Right renal pelvis (tissue), 4 donors: ENCODE measurements around the gene CCNG2. TPM values are rescaled to one million over a fixed set of nuclear protein-coding genes. Genes with fewer than 3 reads are reported as not detected.

Experiments used
- DNase-seq, 4 donors: peaks; one replicate each; pipeline ENCODE4 v3.0.0-alpha.2; 2013; ENCODE audit warnings: low read depth in 4 of 4, low spot score in 3 of 4, missing footprints in 1 of 4
- polyA plus RNA-seq, 4 donors: library from polyadenylated mRNA; unstranded; fragments of 120-200 nt; gene quantifications; one replicate each; pipeline ENCODE4 v1.2.1, GENCODE V29; 2013; ENCODE audit not compliant: insufficient read length in 4 of 4

CCNG2 gene
- polyA plus RNA-seq, 4 donors = 129 to 166 (median 156) TPM

DNA sequence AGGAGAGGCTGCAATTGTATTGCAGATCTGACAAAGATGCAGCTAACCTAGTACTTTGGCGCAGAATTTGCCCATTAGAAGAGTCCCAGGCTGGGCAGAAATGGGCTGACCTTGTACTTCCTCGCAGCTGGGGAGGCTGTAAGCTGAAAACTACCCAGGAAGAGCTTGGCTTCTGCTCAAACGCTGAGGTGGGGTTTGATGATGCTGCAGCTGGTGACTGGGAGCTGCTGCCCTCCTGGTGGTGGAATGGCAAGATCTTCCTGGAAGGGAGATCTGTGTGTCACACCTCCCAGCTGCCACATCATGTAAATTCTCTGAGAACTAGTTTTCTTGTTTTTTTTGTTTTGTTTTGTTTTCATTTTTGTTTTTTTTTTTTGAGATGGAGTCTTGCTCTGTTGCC lies 17.4 kb downstream of the CCNG2 start:
- no peak for DNase-seq

DNA sequence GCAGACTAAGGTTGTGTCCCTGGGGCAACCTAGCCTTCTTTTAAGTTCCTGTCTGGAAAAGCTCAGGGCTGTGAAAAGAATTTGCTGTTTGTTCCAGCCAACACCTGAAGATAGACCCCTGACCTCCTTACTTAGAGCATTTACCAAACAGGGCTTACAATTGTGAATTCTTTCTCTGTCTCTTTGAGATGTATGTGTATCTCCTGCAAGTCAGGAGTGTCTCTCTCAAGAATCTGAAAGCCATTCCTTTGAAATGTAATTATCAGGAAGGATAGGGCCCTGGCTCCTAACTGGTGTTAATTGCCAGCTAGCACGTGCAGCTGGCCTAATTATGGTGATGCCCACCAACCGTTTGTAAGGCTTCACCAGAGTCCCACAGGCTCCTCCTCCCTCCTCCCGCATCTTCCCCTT lies 18.2 kb downstream of the CCNG2 start:
- DNase-seq = no peak

- no peak for DNase-seq
These were observed 19.6 kb downstream of the CCNG2 start for GRCh38 chr4:77176640-77177039.

- DNase-seq = peak in 1 of 4 donors; percentile 39
These were observed 20.2 kb downstream of the CCNG2 start for GRCh38 chr4:77177199-77177598.

DNA sequence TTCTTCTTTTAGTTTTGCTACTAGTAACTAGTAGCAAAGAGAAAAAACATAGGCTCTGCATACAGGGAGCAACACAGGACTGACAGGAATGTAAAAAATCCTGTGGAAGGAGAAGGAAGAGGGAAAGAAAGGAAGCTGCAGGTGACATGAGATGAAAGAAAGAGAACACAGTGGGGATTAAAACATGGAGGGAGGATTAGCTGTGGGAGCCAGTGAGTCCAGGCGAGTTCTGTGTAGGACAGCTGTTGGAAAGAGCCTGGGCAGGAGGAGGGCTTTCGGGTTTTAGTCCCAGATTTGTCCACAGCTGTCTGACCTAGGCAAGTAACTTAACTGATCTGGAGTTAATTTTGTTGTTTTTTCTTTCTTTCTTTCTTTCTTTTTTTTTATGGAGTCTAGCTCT lies 21.6 kb downstream of the CCNG2 start:
- no peak for DNase-seq

DNA sequence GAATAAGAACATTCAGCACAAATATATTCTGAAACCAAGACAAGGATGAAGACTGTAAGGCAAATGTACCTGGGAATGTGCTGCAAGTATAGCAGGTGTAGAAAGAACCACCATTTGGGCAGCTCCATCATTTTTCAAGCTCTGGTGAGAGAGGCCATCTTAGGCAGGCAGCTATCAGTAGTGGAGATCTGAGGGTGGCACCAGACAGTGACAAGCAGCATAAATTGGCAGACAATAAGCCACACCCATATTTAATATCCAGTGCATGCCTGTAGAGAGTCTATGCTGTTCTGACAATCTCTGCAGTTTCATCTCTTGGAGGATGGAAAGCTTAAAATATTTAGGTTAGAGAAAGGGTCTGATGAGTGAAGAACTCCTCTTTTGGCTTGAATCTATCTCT lies 22.5 kb downstream of the CCNG2 start:
- DNase-seq = no peak

- DNase-seq = no peak
These were observed 24.7 kb downstream of the CCNG2 start for GRCh38 chr4:77181720-77182119.

DNA sequence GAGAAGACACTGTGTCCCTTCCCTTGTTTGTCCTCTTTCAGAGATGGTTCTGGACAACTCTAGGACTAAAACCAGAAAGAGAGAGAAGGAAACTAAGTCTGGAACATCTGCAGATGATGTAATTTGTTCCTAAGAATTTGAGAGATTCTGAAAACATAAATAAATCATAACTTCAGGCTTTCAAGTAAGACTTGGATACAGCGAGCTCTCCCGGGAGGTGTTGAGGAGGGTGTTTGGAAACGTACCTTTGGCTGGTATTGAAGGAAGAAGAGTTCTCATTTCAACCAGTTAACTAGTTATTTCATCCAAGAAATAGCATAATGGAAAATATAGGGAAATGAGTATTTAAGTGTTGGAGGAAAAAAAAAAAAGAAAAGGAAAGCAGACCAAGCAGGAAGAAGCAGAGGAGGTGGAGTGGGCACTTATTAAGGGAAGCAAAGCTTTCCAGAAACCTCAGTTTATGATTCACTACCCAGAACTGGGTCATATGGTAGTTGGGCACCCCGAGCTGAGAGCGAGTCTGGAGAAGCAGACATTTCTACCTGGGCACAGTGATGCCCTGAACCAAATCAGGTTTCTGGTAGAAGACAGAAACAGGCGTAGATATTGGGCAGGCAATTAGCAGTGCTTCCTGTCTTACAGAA lies 26.9 kb downstream of the CCNG2 start:
- DNase-seq = no peak

DNA sequence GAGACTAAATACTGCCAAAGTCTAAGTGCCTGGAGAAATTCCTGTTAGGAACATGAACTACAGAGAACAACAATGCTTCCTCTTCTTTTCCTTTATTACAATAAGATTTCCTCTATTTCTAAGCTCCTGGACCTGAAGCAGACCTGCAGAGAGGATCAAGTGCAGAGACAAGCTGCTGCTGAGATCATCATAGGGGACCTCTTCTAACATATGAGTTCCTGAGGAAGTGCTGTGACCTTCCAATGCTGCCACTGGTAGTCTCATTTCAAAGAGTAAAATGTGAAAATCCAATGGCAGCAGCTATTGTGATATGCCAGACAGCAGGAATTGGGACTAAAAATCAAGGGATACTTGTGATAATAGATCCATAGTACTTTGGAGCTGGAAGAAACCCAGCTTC lies 28.0 kb downstream of the CCNG2 start:
- no peak for DNase-seq

DNA sequence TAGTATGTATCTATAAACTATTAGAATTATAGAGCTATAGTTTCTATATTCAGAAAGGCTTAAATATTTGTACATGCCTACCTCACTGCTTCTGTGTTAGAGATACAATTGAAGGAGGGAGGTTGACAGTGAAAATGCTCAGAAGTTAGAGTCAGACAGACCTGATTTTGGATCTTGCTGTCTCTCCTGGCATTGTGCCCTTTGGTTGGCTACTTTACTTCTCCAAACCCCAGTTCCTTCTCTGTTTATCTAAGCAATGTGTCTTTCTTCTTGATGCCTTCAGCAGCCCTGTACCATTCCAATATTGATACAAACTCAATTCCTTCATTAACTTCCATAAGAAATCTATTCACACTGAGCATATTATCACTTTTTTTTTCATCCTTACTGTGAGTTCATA lies 28.7 kb downstream of the CCNG2 start:
- DNase-seq = no peak

- no peak for DNase-seq
These were observed 30.3 kb downstream of the CCNG2 start for GRCh38 chr4:77187322-77187721.

- DNase-seq = no peak
These were observed 31.7 kb downstream of the CCNG2 start for GRCh38 chr4:77188498-77189220.

DNA sequence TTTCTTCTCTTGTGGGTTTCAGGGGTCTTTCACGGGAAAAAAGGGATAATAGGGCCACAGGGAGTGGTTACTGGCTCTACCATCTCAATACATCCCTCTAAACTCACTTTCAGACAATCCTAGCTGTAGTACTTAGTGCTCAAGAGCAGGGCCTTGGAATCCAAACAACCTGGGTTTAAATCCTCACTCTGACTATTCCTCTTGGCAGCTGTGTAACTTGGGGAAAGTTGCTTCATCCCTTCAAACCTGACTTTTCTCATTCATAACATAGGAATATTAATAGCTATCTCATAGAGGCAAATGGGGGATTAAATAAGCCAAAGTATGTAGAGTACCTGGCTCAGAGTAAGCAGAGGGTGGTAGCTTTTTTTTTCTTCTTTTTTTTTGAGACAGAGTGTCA lies 32.4 kb downstream of the CCNG2 start:
- DNase-seq = no peak

GRCh38 chr4:77190053-77190452 lies 33.0 kb downstream of the CCNG2 start:
- DNase-seq = no peak

DNA sequence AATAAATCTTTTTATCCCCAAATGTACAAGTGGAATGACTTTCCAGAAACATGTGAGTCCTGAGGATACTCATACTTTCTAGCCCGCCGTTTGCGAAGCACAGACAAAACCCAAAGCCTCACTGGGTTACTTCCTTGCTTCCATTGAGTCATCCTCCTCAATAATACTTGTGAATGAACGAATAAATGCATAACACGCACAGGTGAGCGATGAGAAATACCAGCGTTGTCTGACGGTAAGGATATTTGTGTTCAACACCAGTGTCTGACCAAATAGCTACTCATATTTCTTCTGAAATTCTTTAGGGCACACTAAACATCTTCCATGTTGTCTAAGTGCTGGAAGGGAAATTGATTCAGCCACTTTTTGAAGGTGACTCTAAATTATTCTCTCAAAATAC lies 36.0 kb downstream of the CCNG2 start:
- no peak for DNase-seq

- DNase-seq = no peak
These were observed 36.6 kb downstream of the CCNG2 start for GRCh38 chr4:77193511-77194102.

- no peak for DNase-seq
These were observed 37.4 kb downstream of the CCNG2 start for GRCh38 chr4:77194366-77194765.

GRCh38 chr4:77194989-77195388 lies 38.0 kb downstream of the CCNG2 start:
- DNase-seq = no peak

GRCh38 chr4:77196866-77197265 lies 39.9 kb downstream of the CCNG2 start:
- no peak for DNase-seq

- DNase-seq = no peak
These were observed 40.4 kb downstream of the CCNG2 start for GRCh38 chr4:77197361-77197760.

- DNase-seq = no peak
These were observed 40.8 kb downstream of the CCNG2 start for GRCh38 chr4:77197831-77198230.

- DNase-seq = no peak
These were observed 42.3 kb downstream of the CCNG2 start for GRCh38 chr4:77199276-77199675.
